K562 (cell line): ENCODE measurements around the gene NLE1. TPM values are rescaled to one million over a fixed set of nuclear protein-coding genes. Genes with fewer than 3 reads are reported as not detected.

ENCODE experiments used
- FOXK1 ChIP-seq: sonication (generic); formaldehyde crosslinking; IDR thresholded peaks from 2 replicates; pipeline ENCODE4 v1.8.0; 2022; ENCODE audit warnings: missing genetic modification reagents, mild to moderate bottlenecking, borderline replicate concordance
- HMG20A ChIP-seq: fragments of 450-650 bp; formaldehyde crosslinking; conservative IDR thresholded peaks from 2 replicates; pipeline ENCODE4 v1.4.0; 2020; ENCODE audit warnings: mild to moderate bottlenecking, mixed read lengths
- MBD1 ChIP-seq: fragments of 250-450 bp; sonication (Bioruptor Pico); IDR thresholded peaks from 2 replicates; pipeline ENCODE4 v1.8.0; 2022; ENCODE audit warnings: inconsistent platforms
- POLR2G ChIP-seq: fragments of 200-400 bp; formaldehyde crosslinking; IDR thresholded peaks from 2 replicates; pipeline ENCODE4 v1.6.1; 2017; ENCODE audit warnings: low read depth, mild to moderate bottlenecking, antibody characterized with exemption, low read length, moderate library complexity
- SRSF1 ChIP-seq: fragments of 200-400 bp; formaldehyde crosslinking; IDR thresholded peaks from 2 replicates; pipeline ENCODE4 v1.6.1; 2017; ENCODE audit warnings: mild to moderate bottlenecking, low read depth, low read length, moderate library complexity
- TFE3 ChIP-seq: fragments of 450-650 bp; formaldehyde crosslinking; IDR thresholded peaks from 2 replicates; pipeline ENCODE4 v1.4.0; 2020; ENCODE audit warnings: mild to moderate bottlenecking, mixed read lengths
- ZBTB43 ChIP-seq: sonication (generic); formaldehyde crosslinking; IDR thresholded peaks from 2 replicates; pipeline ENCODE4 v1.8.0; 2023; ENCODE audit warnings: mild to moderate bottlenecking, missing genetic modification reagents
- ZFPM2 ChIP-seq: fragments of 250-450 bp; sonication (Bioruptor Pico); IDR thresholded peaks from 2 replicates; pipeline ENCODE4 v1.5.1; 2022; ENCODE audit warnings: mild to moderate bottlenecking
- ZNF175 ChIP-seq: fragments of 200-800 bp; sonication (Bioruptor generic); IDR thresholded peaks from 2 replicates; pipeline ENCODE4 v1.6.1; 2016; ENCODE audit warnings: low read depth, mild to moderate bottlenecking, missing genetic modification characterization, missing compliant biosample characterization
- ZNF274 ChIP-seq: IDR thresholded peaks from 2 replicates; pipeline ENCODE4 v1.6.1; 2011; ENCODE audit warnings: low read depth, mild to moderate bottlenecking, low read length, moderate library complexity, borderline replicate concordance
- ZNF407 ChIP-seq: fragments of 450-650 bp; IDR thresholded peaks from 2 replicates; pipeline ENCODE4 v1.6.1; 2016; ENCODE audit warnings: low read depth
- ZNF408 ChIP-seq: fragments of 250-450 bp; sonication (Bioruptor Pico); IDR thresholded peaks from 2 replicates; pipeline ENCODE4 v1.4.0; 2020; ENCODE audit warnings: low read depth, mild to moderate bottlenecking, moderate library complexity
- ZNF589 ChIP-seq: fragments of 200-800 bp; sonication (Bioruptor generic); IDR thresholded peaks from 2 replicates; pipeline ENCODE4 v1.6.1; 2016; ENCODE audit warnings: low read depth, missing genetic modification characterization, missing compliant biosample characterization
- ZNF766 ChIP-seq: fragments of 200-800 bp; sonication (Bioruptor generic); conservative IDR thresholded peaks from 2 replicates; pipeline ENCODE4 v1.6.1; 2016; ENCODE audit warnings: missing genetic modification characterization, missing compliant biosample characterization
- polyA plus RNA-seq, 8 experiments: library from polyadenylated mRNA; depleted of rRNA in 4 of 8; stranded (reverse) in 5 of 8; unstranded in 3 of 8; fragments of >200 nt; fragmentation: Nextera tagmentation in 2 of 8; fragmentation: Illumina TruSeq in 1 of 8; extraction: Ambion mirVana in 2 of 8; extraction: Trizol in 1 of 8; gene quantifications; 2 replicates each; pipeline versions ENCODE4 v1.2.1 to v1.2.3, GENCODE V29; 2011 to 2014; ENCODE audit warnings: inconsistent platforms in 1 of 8, missing spikeins in 1 of 8
- total RNA-seq, 7 experiments: library from RNA; depleted of rRNA in 6 of 7; stranded (reverse); fragments of >200 nt in 6 of 7; fragmentation: Illumina TruSeq in 2 of 7; extraction: Trizol in 2 of 7; gene quantifications; 2 replicates each; pipeline versions ENCODE4 v1.2.1 to v1.2.3, GENCODE V29; 2011 to 2021; ENCODE audit warnings: low replicate concordance in 1 of 7

The NLE1 gene
- total and polyA plus RNA-seq, 9 of the 15 experiments (the other 6 are each of a cell fraction or from before 2014, with no cell fraction given), result 3.8 to 69.0 (median 29.4) TPM

- TF ChIP-seq ZNF407, result no peak
- TF ChIP-seq ZBTB43 (CRISPR knock-in tag), result no peak
- no peak for TF ChIP-seq FOXK1 (CRISPR knock-in tag)
- TF ChIP-seq TFE3 (CRISPR knock-in tag), result no peak
- TF ChIP-seq POLR2G, result peak; percentile 93
- TF ChIP-seq ZNF274, result no peak
- TF ChIP-seq ZFPM2, result no peak
- no peak for TF ChIP-seq ZNF408
- TF ChIP-seq ZNF766, result no peak; the same call in 1 of the 2 replicates
- no peak for TF ChIP-seq ZNF175 (CRISPR knock-in tag)
- no peak for TF ChIP-seq MBD1 (CRISPR knock-in tag)
- no peak for TF ChIP-seq ZNF589 (CRISPR knock-in tag)
- TF ChIP-seq HMG20A (CRISPR knock-in tag), result no peak
- TF ChIP-seq SRSF1, result no peak
Measured at GRCh38 chr17:35141681-35142466, at the start of gene NLE1 (continued).
